ENCODE results near the gene CBFA2T3. TPM values are rescaled to one million over a fixed set of nuclear protein-coding genes. Genes with fewer than 3 reads are reported as not detected.

The CBFA2T3 gene
- polyA plus RNA-seq, 3 donors = 5.3 to 32.2 (median 6.2) TPM

GRCh38 chr16:88965826-88966480 lies 11.1 kb downstream of the CBFA2T3 start:
- Histone ChIP-seq H3K9me3 (replicated peaks in 1 of 2; ENCODE audit: control insufficient read depth in 1 of 2, insufficient read depth in 1 of 2, low read length in 2 of 2) (no peaks in the 10 kb centered on the region), H3K27ac (ENCODE audit: low read depth in 1 of 2, low read length in 2 of 2) (no peak overlapping the region), H3K4me2 (replicated peaks; ENCODE audit: extremely low read depth, low read length, poor library complexity, severe bottlenecking) (no peak overlapping the region), H3K4me3 (replicated peaks in 1 of 3; ENCODE audit: low read depth in 2 of 3, low read length in 3 of 3) (no peak overlapping the region), H4K20me1 (ENCODE audit: insufficient read depth, low read length) (peaks cover 99% of the 10 kb centered on the region), H3K9ac (ENCODE audit: insufficient read depth, low read length, poor library complexity, severe bottlenecking) (no peak overlapping the region), H3K4me1 (ENCODE audit: control insufficient read depth in 1 of 2, insufficient read depth in 2 of 2, low read length in 2 of 2) (peaks cover 37 to 51% of the 10 kb centered on the region in 2 donors), H3K27me3 (ENCODE audit: control insufficient read depth in 2 of 2, insufficient read depth in 2 of 2, low read length in 2 of 2) (peaks cover 0 to 2% of the 10 kb centered on the region in 2 donors), H3K36me3 (replicated peaks in 1 of 2; ENCODE audit: control insufficient read depth in 1 of 2, insufficient read depth in 2 of 2, low read length in 2 of 2) (peaks cover 24 to 41% of the 10 kb centered on the region in 2 donors), H2AFZ (ENCODE audit: insufficient read depth, low read depth, low read length, poor library complexity, severe bottlenecking) (no peak overlapping the region), H3K79me2 (ENCODE audit: insufficient read depth, low read length) (peaks cover 77% of the 10 kb centered on the region)
- 87% methylated on average over 14 of the region's 19 CpGs for WGBS (ENCODE audit: insufficient coverage)
- Mint-ChIP-seq H3K4me1 (peaks cover 41% of the 10 kb centered on the region), H3K9me3 (peaks cover 0 to 3% (median 0%) of the 10 kb centered on the region in 7 donors), H3K27me3 (ENCODE audit: low read depth in 3 of 3) (peaks cover 8 to 30% (median 22%) of the 10 kb centered on the region in 3 donors), H3K36me3 (peaks cover 55 to 68% of the 10 kb centered on the region in 2 donors), H3K27ac (no peak overlapping the region), H3K4me3 (no peak overlapping the region)
- intact Hi-C loops (cut with micrococcal nuclease) = no loop called here
- DNase-seq = no peak
- no peak for TF ChIP-seq CTCF (IDR thresholded peaks at IDR 0.05)

DNA sequence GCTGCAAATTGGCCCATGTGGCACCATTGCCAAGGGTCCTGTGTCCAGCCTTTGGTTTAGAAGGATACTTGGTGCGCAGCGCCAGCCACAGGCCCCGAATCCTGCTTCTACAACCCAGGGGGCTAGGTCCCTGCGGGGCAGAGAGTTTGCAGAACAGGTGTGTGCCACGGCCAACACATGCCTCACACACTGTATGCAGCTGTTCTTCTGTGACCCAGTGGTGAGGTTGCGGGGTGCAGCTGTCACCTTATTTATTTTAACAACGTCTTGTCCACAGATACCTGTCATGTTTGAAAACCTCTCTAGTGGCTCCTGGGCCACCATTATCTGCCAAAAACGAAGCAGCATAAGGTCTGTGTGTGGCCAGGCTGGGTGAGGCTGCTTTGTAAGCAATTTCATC lies 11.6 kb downstream of the CBFA2T3 start:
- Histone ChIP-seq H2AFZ (ENCODE audit: insufficient read depth, low read depth, low read length, poor library complexity, severe bottlenecking) (no peak overlapping the region), H3K36me3 (replicated peaks in 1 of 2; ENCODE audit: control insufficient read depth in 1 of 2, insufficient read depth in 2 of 2, low read length in 2 of 2) (peaks cover 26 to 42% of the 10 kb centered on the region in 2 donors), H3K9me3 (replicated peaks in 1 of 2; ENCODE audit: control insufficient read depth in 1 of 2, insufficient read depth in 1 of 2, low read length in 2 of 2) (peaks cover 0 to 2% of the 10 kb centered on the region in 2 donors), H3K4me1 (ENCODE audit: control insufficient read depth in 1 of 2, insufficient read depth in 2 of 2, low read length in 2 of 2) (peaks cover 32 to 46% of the 10 kb centered on the region in 2 donors), H4K20me1 (ENCODE audit: insufficient read depth, low read length) (peaks cover 99% of the 10 kb centered on the region), H3K4me3 (replicated peaks in 1 of 3; ENCODE audit: low read depth in 2 of 3, low read length in 3 of 3) (no peak overlapping the region), H3K79me2 (ENCODE audit: insufficient read depth, low read length) (peaks cover 77% of the 10 kb centered on the region), H3K9ac (ENCODE audit: insufficient read depth, low read length, poor library complexity, severe bottlenecking) (no peak overlapping the region), H3K4me2 (replicated peaks; ENCODE audit: extremely low read depth, low read length, poor library complexity, severe bottlenecking) (no peak overlapping the region), H3K27me3 (ENCODE audit: control insufficient read depth in 2 of 2, insufficient read depth in 2 of 2, low read length in 2 of 2) (peaks cover 0 to 2% of the 10 kb centered on the region in 2 donors), H3K27ac (ENCODE audit: low read depth in 1 of 2, low read length in 2 of 2) (no peak overlapping the region)
- Mint-ChIP-seq H3K27me3 (ENCODE audit: low read depth in 3 of 3) (peaks cover 8 to 34% (median 24%) of the 10 kb centered on the region in 3 donors), H3K4me3 (no peak overlapping the region), H3K27ac (no peak overlapping the region), H3K4me1 (peaks cover 36% of the 10 kb centered on the region), H3K36me3 (peaks cover 57 to 69% of the 10 kb centered on the region in 2 donors), H3K9me3 (peaks cover 0 to 6% (median 2%) of the 10 kb centered on the region in 7 donors)
- intact Hi-C loops (cut with micrococcal nuclease) = no loop called here
- TF ChIP-seq CTCF (IDR thresholded peaks at IDR 0.05) = no peak
- DNase-seq = no peak
- 100% methylated on average over 4 of the region's 8 CpGs for WGBS (ENCODE audit: insufficient coverage)

Measured in CD14-positive monocyte (primary cell).